ENCODE results near the gene CERS5. TPM values are rescaled to one million over a fixed set of nuclear protein-coding genes. Genes with fewer than 3 reads are reported as not detected.
"Not testable (repeated sequence)": the region's sequence is repeated elsewhere in the genome, so short reads cannot be mapped to it uniquely, and the experiment has no call there.

The CERS5 gene
- total and polyA plus RNA-seq, 2 donors = 30.7 to 130 TPM

GRCh38 chr12:50154947-50155346, 12.2 kb downstream of the CERS5 start:
- 96% methylated on average over 5 of the region's 5 CpGs for WGBS
- not testable (repeated sequence) for H3K4me1 ChIP-seq (ENCODE audit: control insufficient read depth in 2 of 2, insufficient read depth in 2 of 2, low read length in 2 of 2); H3K4me3 ChIP-seq (ENCODE audit: low read length in 2 of 2); H3K27ac ChIP-seq (ENCODE audit: low read depth in 1 of 2, low read length in 1 of 2); DNase-seq (ENCODE audit: low read depth in 6 of 9, low spot score in 9 of 9); H3K9me3 ChIP-seq (ENCODE audit: control insufficient read depth in 2 of 2, insufficient read depth in 1 of 2, low read length in 1 of 2); H3K27me3 ChIP-seq (ENCODE audit: control insufficient read depth in 2 of 2, insufficient read depth in 1 of 2, low read length in 1 of 2); H3K36me3 ChIP-seq (ENCODE audit: control insufficient read depth in 2 of 2, insufficient read depth in 2 of 2, low read length in 1 of 2)

- 95% methylated on average over 1 of the region's 1 CpG for WGBS
- Histone ChIP-seq H3K9me3 (ENCODE audit: control insufficient read depth in 2 of 2, insufficient read depth in 1 of 2, low read length in 1 of 2) (no peaks in the 10 kb centered on the region), H3K27me3 (ENCODE audit: control insufficient read depth in 2 of 2, insufficient read depth in 1 of 2, low read length in 1 of 2) (no peaks in the 10 kb centered on the region), H3K27ac (ENCODE audit: low read depth in 1 of 2, low read length in 1 of 2) (no peak overlapping the region), H3K36me3 (ENCODE audit: control insufficient read depth in 2 of 2, insufficient read depth in 2 of 2, low read length in 1 of 2) (peaks cover 0 to 3% of the 10 kb centered on the region in 2 donors), H3K4me1 (ENCODE audit: control insufficient read depth in 2 of 2, insufficient read depth in 2 of 2, low read length in 2 of 2) (no peaks in the 10 kb centered on the region), H3K4me3 (ENCODE audit: low read length in 2 of 2) (no peak overlapping the region)
- DNase-seq (ENCODE audit: low read depth in 6 of 9, low spot score in 9 of 9) = no peak
These were observed 16.0 kb downstream of the CERS5 start for GRCh38 chr12:50151047-50151687.

DNA sequence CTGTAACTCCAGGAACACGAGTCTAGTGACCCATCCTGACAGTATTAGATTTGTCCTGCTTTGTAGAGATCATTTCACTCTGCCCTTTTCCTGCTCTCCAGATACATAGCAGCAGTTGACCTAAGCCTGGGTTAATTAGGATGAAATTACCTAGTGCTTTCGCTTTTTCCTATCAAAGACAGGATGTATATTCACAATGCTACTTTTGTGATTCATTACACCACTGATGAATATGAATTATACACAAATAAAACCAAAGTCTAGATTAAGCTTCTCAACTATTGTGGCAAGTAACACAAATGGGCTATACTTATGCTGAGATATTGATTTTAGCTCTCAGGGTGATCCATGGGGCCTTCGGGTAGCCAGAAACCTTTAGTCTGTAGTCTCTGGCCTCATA, 17.9 kb downstream of the CERS5 start:
- H3K27me3 ChIP-seq (ENCODE audit: control insufficient read depth in 2 of 2, insufficient read depth in 1 of 2, low read length in 1 of 2) = no peaks in the 10 kb centered on the region
- DNase-seq (ENCODE audit: low read depth in 6 of 9, low spot score in 9 of 9) = no peak
- H3K9me3 ChIP-seq (ENCODE audit: control insufficient read depth in 2 of 2, insufficient read depth in 1 of 2, low read length in 1 of 2) = no peaks in the 10 kb centered on the region
- no peaks in the 10 kb centered on the region for H3K4me1 ChIP-seq (ENCODE audit: control insufficient read depth in 2 of 2, insufficient read depth in 2 of 2, low read length in 2 of 2)
- H3K36me3 ChIP-seq (ENCODE audit: control insufficient read depth in 2 of 2, insufficient read depth in 2 of 2, low read length in 1 of 2) = peaks cover under 1 to 3% of the 10 kb centered on the region in 2 donors
- H3K27ac ChIP-seq (ENCODE audit: low read depth in 1 of 2, low read length in 1 of 2) = no peak overlapping the region
- no peak overlapping the region for H3K4me3 ChIP-seq (ENCODE audit: low read length in 2 of 2)
- WGBS = 93% methylated on average over 3 of the region's 3 CpGs

DNA sequence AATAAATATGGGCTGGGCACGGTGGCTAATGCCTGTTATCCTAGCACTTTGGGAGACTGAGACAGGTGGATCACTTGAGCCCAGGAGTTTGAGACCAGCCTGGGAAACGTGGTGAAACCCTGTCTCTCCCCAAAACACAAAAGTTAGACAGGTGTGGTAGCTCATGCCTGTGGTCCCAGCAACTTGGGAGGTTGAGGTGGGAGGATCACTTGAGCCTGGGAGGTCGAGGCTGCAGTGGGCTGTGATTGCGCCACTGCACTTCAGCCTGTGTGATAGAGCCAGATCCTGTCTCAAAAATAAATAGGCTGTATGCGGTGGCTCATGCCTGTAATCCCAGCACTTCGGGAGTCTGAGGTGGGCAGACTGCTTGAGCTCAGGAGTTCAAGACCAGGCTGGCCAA, 19.2 kb downstream of the CERS5 start:
- H3K36me3 ChIP-seq (ENCODE audit: control insufficient read depth in 2 of 2, insufficient read depth in 2 of 2, low read length in 1 of 2) = peaks cover 4 to 12% of the 10 kb centered on the region in 2 donors
- not testable (repeated sequence) for H3K4me1 ChIP-seq (ENCODE audit: control insufficient read depth in 2 of 2, insufficient read depth in 2 of 2, low read length in 2 of 2); H3K27ac ChIP-seq (ENCODE audit: low read depth in 1 of 2, low read length in 1 of 2); H3K4me3 ChIP-seq (ENCODE audit: low read length in 2 of 2); DNase-seq (ENCODE audit: low read depth in 6 of 9, low spot score in 9 of 9); H3K9me3 ChIP-seq (ENCODE audit: control insufficient read depth in 2 of 2, insufficient read depth in 1 of 2, low read length in 1 of 2); H3K27me3 ChIP-seq (ENCODE audit: control insufficient read depth in 2 of 2, insufficient read depth in 1 of 2, low read length in 1 of 2)
- WGBS = 95% methylated on average over 6 of the region's 6 CpGs

DNA sequence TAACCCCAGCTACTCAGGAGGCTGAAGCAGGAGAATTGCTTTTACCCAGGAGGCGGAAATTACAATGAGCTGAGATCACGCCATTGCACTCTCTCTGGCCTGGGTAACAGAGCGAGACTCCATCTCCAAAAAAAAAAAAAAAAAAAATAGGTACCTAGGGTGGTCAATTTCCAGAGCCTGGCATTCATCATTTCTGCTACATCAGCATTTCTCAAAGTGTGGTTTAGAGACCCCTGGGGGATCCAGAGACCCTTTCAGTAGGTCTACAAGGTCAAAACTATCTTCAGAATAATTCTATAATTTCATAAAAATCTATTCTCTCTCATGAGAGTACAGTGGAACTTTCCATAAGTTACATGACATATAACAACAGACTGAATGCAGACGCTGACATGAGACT, 19.9 kb downstream of the CERS5 start:
- Histone ChIP-seq H3K4me3 (ENCODE audit: low read length in 2 of 2) (no peak overlapping the region), H3K4me1 (ENCODE audit: control insufficient read depth in 2 of 2, insufficient read depth in 2 of 2, low read length in 2 of 2) (no peaks in the 10 kb centered on the region), H3K9me3 (ENCODE audit: control insufficient read depth in 2 of 2, insufficient read depth in 1 of 2, low read length in 1 of 2) (no peaks in the 10 kb centered on the region), H3K27ac (ENCODE audit: low read depth in 1 of 2, low read length in 1 of 2) (no peak overlapping the region), H3K36me3 (ENCODE audit: control insufficient read depth in 2 of 2, insufficient read depth in 2 of 2, low read length in 1 of 2) (peaks cover 4 to 17% of the 10 kb centered on the region in 2 donors), H3K27me3 (ENCODE audit: control insufficient read depth in 2 of 2, insufficient read depth in 1 of 2, low read length in 1 of 2) (no peaks in the 10 kb centered on the region)
- DNase-seq (ENCODE audit: low read depth in 6 of 9, low spot score in 9 of 9) = no peak
- over 99% methylated on average over 4 of the region's 4 CpGs for WGBS

DNA sequence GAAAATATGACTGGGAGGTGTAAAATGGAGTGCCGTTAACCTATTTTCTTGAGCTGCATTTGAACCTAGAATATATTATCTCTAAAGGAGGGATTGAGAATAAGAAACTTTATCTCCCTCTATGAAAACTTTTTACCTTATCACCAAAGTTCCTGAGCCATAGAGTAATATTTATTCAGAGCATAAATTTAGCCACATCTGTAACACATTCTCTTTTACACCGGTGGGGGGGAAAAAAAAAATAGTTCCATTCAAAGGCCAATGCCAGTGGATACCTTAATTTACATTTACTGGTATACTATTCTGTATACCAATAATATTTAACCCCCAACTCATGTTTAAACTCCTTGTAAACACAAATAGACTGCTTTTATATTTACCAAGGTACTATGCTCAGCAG, 21.7 kb downstream of the CERS5 start:
- Histone ChIP-seq H3K36me3 (ENCODE audit: control insufficient read depth in 2 of 2, insufficient read depth in 2 of 2, low read length in 1 of 2) (peaks cover 12 to 32% of the 10 kb centered on the region in 2 donors), H3K27me3 (ENCODE audit: control insufficient read depth in 2 of 2, insufficient read depth in 1 of 2, low read length in 1 of 2) (no peaks in the 10 kb centered on the region), H3K27ac (ENCODE audit: low read depth in 1 of 2, low read length in 1 of 2) (no peak overlapping the region), H3K4me3 (ENCODE audit: low read length in 2 of 2) (no peak overlapping the region), H3K4me1 (ENCODE audit: control insufficient read depth in 2 of 2, insufficient read depth in 2 of 2, low read length in 2 of 2) (no peaks in the 10 kb centered on the region), H3K9me3 (ENCODE audit: control insufficient read depth in 2 of 2, insufficient read depth in 1 of 2, low read length in 1 of 2) (no peaks in the 10 kb centered on the region)
- no peak for DNase-seq (ENCODE audit: low read depth in 6 of 9, low spot score in 9 of 9)
- 97% methylated on average over 2 of the region's 2 CpGs for WGBS

- no peak overlapping the region for H3K27ac ChIP-seq (ENCODE audit: low read depth in 1 of 2, low read length in 1 of 2)
- H3K27me3 ChIP-seq (ENCODE audit: control insufficient read depth in 2 of 2, insufficient read depth in 1 of 2, low read length in 1 of 2) = no peaks in the 10 kb centered on the region
- no peaks in the 10 kb centered on the region for H3K9me3 ChIP-seq (ENCODE audit: control insufficient read depth in 2 of 2, insufficient read depth in 1 of 2, low read length in 1 of 2)
- H3K4me3 ChIP-seq (ENCODE audit: low read length in 2 of 2) = no peak overlapping the region
- no peak for DNase-seq (ENCODE audit: low read depth in 6 of 9, low spot score in 9 of 9)
- 98% methylated on average over 8 of the region's 8 CpGs for WGBS
- peaks cover 18 to 44% of the 10 kb centered on the region in 2 donors for H3K36me3 ChIP-seq (ENCODE audit: control insufficient read depth in 2 of 2, insufficient read depth in 2 of 2, low read length in 1 of 2)
- no peaks in the 10 kb centered on the region for H3K4me1 ChIP-seq (ENCODE audit: control insufficient read depth in 2 of 2, insufficient read depth in 2 of 2, low read length in 2 of 2)
These were observed 24.2 kb downstream of the CERS5 start for GRCh38 chr12:50142993-50143392.

DNA sequence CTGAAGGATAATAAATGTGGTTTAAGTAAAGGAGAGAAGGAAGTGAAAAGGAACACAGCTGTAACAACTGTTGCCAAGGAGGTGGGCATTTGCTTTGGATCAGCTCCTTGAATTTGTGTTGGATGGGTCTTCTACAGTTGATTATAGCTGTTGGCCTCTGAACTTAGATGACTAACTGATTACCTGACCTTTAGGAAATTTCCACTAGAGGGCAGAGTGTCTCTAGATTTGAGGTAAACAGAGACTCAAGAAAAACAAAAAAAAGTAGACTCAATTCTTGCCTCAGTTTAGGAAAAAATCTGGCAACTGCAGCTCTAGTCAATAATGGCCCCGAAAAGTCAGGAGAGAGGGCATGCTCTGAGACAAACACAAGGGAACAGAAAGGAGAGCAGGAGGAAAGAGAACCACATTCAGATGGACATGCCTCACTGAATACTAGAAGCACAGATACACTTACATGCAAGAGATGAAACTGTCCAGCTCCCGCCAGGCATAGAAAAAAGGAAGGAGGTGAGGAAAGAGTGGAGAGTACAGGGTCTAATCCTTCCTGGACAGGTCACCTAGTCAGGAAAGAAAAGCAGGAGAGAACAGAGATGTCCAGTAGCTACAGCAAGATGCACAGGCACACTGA, 34.5 kb downstream of the CERS5 start:
- DNase-seq (ENCODE audit: low read depth in 6 of 9, low spot score in 9 of 9) = peak in 4 of 9 donors; percentile 23 to 71 (median 35)
- no peak overlapping the region for H3K4me3 ChIP-seq (ENCODE audit: low read length in 2 of 2)
- WGBS = 89% methylated on average over 2 of the region's 2 CpGs
- H3K36me3 ChIP-seq (ENCODE audit: control insufficient read depth in 2 of 2, insufficient read depth in 2 of 2, low read length in 1 of 2) = peaks cover 52 to 81% of the 10 kb centered on the region in 2 donors
- peaks cover 0 to 3% of the 10 kb centered on the region in 2 donors for H3K4me1 ChIP-seq (ENCODE audit: control insufficient read depth in 2 of 2, insufficient read depth in 2 of 2, low read length in 2 of 2)
- H3K27ac ChIP-seq (ENCODE audit: low read depth in 1 of 2, low read length in 1 of 2) = no peak overlapping the region
- H3K27me3 ChIP-seq (ENCODE audit: control insufficient read depth in 2 of 2, insufficient read depth in 1 of 2, low read length in 1 of 2) = no peaks in the 10 kb centered on the region
- no peaks in the 10 kb centered on the region for H3K9me3 ChIP-seq (ENCODE audit: control insufficient read depth in 2 of 2, insufficient read depth in 1 of 2, low read length in 1 of 2)

GRCh38 chr12:50129290-50129689, 37.9 kb downstream of the CERS5 start:
- WGBS = 95% methylated on average over 4 of the region's 4 CpGs
- H3K36me3 ChIP-seq (ENCODE audit: control insufficient read depth in 2 of 2, insufficient read depth in 2 of 2, low read length in 1 of 2) = peaks cover 41 to 68% of the 10 kb centered on the region in 2 donors

More at GRCh38 chr12:50129290-50129689, 37.9 kb downstream of the CERS5 start:
- Histone ChIP-seq H3K27me3 (ENCODE audit: control insufficient read depth in 2 of 2, insufficient read depth in 1 of 2, low read length in 1 of 2) (no peaks in the 10 kb centered on the region), H3K9me3 (ENCODE audit: control insufficient read depth in 2 of 2, insufficient read depth in 1 of 2, low read length in 1 of 2) (no peaks in the 10 kb centered on the region), H3K4me1 (ENCODE audit: control insufficient read depth in 2 of 2, insufficient read depth in 2 of 2, low read length in 2 of 2) (peaks cover 3 to 10% of the 10 kb centered on the region in 2 donors), H3K4me3 (ENCODE audit: low read length in 2 of 2) (no peak overlapping the region), H3K27ac (ENCODE audit: low read depth in 1 of 2, low read length in 1 of 2) (no peak overlapping the region)
- no peak for DNase-seq (ENCODE audit: low read depth in 6 of 9, low spot score in 9 of 9)

Measured in thymus (tissue), 11 donors.